ENCODE data around the gene EPS15.
"Not testable (repeated sequence)": the region's sequence is repeated elsewhere in the genome, so short reads cannot be mapped to it uniquely, and the experiment has no call there.

EPS15 gene

GRCh38 chr1:51422367-51423072, 96.5 kb downstream of the EPS15 start:
- DNase-seq: no peak

- no peak for DNase-seq
These were observed 97.1 kb downstream of the EPS15 start for GRCh38 chr1:51421964-51422363.

DNA sequence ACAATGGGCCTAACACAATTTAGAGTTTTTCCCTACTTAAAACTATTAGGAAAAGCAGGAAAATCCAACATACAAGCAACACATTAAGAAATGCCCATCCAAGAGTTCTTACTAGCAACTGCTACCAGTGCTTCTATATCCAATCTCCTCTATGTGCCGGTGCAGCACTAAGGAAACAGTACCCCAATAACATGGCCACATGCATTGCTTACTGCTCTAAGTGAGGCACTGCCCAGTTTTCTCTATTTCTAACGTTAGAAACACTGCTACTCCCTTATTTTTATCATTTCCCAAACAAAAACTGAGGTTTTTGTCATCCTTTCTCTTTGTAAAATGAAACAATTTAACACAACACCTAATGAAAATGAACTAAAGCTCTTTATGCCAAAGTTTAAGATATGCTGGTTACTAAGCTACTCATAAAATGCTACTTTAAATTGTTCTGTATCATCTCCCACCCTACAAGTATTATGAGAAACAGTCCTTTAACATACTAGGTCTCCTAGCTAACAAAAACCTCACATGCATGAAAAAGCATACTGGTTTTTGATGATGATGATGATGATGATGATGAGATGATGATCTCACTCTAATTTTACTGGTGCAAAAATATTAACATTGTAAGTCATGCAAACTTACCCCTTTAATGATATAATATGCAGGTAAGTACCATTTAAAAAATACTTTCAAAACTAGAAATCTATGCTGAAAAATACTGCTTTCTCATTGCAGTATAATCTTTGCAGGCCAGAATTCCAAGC, 98.0 kb downstream of the EPS15 start:
- no peak for DNase-seq

DNA sequence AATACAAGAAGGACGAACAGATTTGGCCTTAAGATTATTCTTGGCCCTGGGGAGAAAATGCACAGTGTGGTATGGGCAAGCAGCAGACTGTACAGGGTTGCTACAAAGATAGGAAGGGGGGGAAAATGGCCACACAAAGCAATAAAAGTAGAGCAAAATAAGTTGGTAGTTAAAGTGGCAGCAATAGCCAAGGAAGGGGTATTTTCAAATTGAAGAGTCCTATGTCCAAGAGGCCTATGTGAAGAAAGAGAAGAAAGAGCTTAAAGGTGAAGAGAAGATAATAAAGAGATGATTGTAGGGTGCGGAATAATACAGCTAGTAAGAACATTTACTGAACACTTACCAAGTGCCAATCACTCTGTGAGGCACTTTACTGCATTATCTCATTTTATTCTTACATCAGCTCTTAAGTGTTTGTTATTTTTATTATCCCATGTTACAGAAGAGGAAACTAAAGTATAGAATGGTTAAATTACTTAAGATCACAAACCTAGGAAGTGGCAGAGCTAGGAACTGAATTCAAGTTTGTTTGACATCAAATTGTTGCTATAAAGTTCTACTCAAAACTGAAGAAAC, 100.6 kb downstream of the EPS15 start:
- no peak for DNase-seq

DNA sequence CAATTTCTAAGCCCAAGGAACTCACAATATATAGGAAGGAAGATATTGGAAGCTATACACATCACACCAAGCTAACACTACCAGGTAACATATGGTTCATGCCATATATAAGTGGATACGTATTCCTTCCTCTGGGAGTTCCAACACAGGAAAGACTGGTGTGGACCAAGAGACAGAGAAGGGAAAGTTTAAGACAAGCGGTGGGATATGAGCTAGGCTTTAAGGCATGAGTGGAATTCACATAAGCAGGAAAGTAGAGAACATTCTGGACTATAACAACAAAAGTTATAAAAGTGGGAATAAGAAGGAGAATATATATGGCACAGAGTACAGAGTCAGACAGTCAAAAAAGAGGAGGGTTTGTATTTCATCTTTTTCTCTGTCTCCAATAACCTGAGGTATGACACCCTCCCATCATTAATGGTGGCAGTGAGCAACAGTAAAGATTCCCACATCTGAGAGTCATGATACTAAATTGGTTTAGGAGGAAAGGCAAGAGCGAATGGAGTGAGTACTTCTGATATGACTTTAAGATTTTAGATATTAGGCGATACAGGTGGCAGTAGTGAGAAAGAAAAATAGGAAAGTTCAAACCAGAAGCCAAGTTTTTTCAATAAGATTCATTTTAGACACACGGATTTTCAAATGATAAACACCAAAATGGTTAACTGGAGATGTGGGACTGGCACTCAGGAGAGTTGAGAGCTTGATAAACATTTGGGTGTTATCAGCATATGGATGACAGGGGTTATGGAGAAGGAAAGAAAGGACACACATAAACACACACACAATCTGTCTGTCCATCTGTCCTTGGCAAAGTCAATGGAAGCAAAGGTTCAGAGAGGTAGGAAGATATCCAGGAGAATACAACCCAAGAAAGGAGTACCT, 101.3 kb downstream of the EPS15 start:
- DNase-seq: no peak

DNA sequence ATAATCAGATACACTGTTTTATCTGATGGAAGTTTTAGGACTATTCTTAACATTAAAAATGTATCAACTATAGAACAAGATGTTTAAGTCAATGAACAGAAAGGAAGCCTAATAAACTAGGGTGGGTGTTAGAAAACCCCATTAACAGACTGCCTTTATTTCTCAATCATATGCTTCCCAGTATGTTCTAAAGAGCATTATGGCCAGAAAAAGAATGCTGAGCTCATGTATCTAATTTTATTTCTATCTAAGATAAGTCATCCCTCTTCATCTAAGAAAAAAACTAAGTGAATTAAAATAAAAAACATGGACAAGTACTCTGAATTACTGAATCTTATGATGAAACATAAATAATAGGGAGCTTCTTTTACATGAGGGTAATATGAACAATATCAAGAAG, 102.2 kb downstream of the EPS15 start:
- DNase-seq: no peak

- no peak for DNase-seq
These were observed 103.1 kb downstream of the EPS15 start for GRCh38 chr1:51415963-51416362.

DNA sequence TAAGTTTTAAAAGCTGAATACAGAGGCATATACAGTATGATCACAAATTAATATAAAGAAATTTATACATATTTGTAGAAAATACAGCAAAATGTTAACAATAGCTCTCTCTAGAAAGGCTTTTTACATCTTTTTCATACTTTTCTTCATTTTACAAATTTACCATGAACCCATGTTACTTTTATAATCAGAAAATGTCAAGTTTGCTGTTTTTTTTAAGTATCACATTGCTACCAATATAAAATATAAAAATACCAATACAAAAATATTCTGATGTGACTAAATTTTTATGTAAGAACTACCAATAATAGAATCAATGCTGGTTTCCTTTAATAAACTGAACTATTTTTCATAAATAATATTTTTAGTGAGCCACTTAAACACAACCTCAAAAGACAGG, 104.3 kb downstream of the EPS15 start:
- DNase-seq: no peak

- DNase-seq: not testable (repeated sequence)
These were observed 107.2 kb downstream of the EPS15 start for GRCh38 chr1:51411820-51412219.

DNA sequence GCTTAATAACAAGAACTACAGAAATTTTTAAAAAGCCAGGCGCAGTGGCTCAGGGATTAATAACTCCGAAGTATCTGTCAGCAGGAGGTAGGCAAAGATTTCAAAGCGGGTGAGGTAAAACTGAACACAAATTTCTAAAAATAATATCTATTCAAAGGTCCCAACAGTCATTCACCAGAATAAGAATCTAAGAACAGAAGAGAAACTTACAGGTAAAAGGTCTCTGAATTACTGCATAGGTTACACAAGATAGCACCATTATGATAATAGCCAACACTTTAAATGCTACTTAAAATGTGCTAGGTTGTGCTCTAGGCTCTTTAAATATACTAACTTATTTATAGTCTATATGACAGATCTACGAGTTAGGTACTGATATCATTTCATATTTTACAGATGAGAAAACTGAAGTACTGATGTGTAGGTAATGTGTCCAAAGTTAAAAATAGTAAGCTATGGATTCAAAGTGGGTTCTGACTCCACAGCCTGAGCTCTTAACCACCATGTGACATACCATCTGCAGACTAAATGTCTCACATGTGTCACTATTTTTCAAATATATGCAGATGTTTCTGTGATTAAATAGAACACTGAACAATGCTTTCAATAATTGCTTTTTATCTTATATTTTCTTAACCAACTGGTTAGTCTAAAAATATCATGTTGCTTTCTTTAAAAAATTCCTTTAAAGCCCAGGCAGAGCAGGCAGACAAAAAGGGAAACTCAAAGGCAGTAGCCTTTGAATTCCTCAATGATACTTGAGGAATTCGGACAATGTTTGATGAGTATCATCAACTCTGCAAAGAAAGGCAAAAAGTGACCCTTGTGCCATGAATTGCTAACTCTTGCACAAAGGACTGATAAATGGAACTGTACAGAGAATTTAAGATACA, 108.3 kb downstream of the EPS15 start:
- no peak for DNase-seq

- DNase-seq: not testable (repeated sequence)
These were observed 109.1 kb downstream of the EPS15 start for GRCh38 chr1:51409755-51410541.

DNA sequence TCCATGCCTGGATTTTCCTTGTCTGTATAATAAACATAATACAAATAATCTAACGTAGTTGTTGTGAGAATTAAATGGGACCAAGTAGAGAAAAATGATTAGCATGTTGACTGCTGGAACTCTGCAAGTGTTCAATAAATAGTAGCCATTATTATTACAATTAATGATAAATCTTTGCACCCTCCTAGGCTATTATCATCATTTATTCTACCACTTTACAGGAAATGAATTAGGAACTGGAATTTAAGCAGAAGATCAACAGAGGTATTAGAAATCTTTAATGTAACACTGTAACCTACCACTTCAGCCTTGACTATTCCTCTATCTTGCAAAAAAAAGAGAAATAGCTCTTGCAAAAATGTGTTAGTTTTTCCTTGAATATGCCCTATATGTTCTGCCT, 126.8 kb downstream of the EPS15 start:
- DNase-seq: no peak

DNA sequence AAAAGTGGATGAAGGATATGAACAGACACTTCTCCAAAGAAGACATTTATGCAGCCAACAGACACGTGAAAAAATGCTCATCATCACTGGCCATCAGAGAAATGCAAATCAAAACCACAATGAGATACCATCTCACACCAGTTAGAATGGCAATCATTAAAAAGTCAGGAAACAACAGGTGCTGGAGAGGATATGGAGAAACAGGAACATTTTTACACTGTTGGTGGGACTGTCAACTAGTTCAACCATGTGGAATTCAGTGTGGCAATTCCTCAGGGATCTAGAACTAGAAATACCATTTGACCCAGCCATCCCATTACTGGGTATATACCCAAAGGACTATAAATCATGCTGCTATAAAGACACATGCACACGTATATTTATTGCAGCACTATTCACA, 128.4 kb downstream of the EPS15 start:
- not testable (repeated sequence) for DNase-seq

GRCh38 chr1:51387288-51387687, 131.8 kb downstream of the EPS15 start:
- DNase-seq: not testable (repeated sequence)

- not testable (repeated sequence) for DNase-seq
These were observed 132.8 kb downstream of the EPS15 start for GRCh38 chr1:51386259-51386658.

GRCh38 chr1:51385776-51386175, 133.3 kb downstream of the EPS15 start:
- DNase-seq: no peak

- no peak for DNase-seq
These were observed 137.1 kb downstream of the EPS15 start for GRCh38 chr1:51381964-51382363.

- DNase-seq: no peak
These were observed 138.1 kb downstream of the EPS15 start for GRCh38 chr1:51380936-51381335.

DNA sequence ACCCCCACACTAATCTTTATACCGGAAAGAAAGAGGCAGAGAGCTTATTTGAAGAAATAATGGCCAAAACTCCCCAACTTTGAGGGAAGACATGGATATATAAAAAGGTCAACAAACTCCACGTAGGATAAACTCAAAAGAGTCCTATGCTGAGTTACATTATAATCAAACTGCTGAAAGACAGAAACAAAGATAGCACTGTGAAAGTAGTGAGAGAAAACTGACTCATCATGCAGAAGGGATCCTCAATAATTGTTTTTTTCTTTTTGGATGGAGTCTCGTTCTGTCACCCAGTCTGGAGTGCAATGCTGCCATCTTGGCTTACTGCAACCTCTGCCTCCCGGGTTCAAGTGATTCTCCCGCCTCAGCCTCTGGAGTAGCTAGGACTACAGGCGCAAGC, 140.2 kb downstream of the EPS15 start:
- DNase-seq: no peak

DNA sequence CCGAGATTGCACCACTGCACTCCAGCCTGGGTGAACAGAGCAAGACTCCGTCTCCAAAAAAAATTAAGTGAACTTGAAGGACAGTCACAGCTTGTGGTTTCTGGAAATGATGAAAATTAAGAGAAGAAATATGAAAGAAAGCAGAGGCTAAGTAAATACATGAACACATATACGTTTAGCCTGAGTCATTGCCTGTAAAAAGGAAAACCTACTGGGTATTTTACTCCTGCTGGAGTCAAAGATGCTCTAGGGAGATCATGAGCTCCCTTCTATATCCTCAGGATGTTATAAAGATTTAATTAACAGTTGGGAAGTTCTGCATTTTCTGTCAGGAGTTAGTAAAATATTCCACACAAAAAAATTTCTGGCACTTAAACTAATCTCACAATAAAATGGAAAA, 145.2 kb downstream of the EPS15 start:
- DNase-seq: no peak

DNA sequence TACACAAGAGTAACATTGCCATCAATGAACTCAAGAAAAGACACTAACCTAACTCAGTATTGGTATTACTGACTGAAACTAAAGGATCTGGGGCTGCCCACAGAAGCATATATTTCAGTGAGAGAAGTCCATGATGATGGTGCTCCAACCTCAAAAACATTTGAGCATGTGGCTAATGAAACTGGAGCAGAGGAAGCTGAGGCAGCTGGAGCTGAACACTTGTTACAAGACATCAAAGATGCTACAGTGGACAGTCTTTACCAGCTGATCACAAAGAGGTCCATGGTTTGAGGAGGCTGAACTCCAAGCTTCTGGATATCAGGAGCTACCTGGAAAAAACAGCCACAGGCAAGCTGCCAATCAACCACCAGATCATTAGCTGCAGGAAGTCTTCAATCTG, 146.5 kb downstream of the EPS15 start:
- no peak for DNase-seq
